Measurements from ENCODE around the gene TMEM176A. TPM values are rescaled to one million over a fixed set of nuclear protein-coding genes. Genes with fewer than 3 reads are reported as not detected.
"Not testable (repeated sequence)": the region's sequence is repeated elsewhere in the genome, so short reads cannot be mapped to it uniquely, and the experiment has no call there.

Gene TMEM176A
- polyA plus RNA-seq, 3 donors: 14.1 to 285 (median 129) TPM

DNA sequence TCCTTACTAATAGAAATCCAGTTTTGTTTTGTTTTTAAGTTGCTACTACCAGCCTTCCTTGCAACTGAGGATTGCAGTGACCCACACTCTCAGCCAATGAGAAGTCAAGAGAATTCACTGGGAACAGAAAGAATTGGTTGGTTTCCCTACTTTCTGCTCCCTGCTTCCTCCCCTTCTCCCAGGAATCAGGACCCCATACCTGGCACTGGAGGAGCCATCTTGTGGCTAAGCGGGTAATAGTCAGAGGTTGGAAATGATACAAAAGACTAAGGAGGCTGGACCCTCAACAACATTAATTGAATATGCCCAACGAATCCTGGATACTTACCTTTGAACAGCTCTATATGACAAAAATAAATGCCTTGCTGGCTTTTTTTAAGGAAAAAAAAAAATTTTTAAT lies 6.3 kb downstream of the TMEM176A start:
- peaks cover 14% of the 10 kb centered on the region for H3K4me1 Mint-ChIP-seq
- no peak for DNase-seq
- H3K36me3 Mint-ChIP-seq: peaks cover 36 to 43% of the 10 kb centered on the region in 2 donors
- Histone ChIP-seq H3K4me3 (replicated peaks in 1 of 3; ENCODE audit: low read depth in 2 of 3, low read length in 3 of 3) (no peak overlapping the region), H3K4me2 (replicated peaks; ENCODE audit: extremely low read depth, low read length, poor library complexity, severe bottlenecking) (no peak overlapping the region), H3K79me2 (ENCODE audit: insufficient read depth, low read length) (peaks cover 5% of the 10 kb centered on the region), H3K4me1 (ENCODE audit: control insufficient read depth in 1 of 2, insufficient read depth in 2 of 2, low read length in 2 of 2) (peaks cover 0 to 20% of the 10 kb centered on the region in 2 donors), H3K27me3 (ENCODE audit: control insufficient read depth in 2 of 2, insufficient read depth in 2 of 2, low read length in 2 of 2) (peaks cover 0 to 5% of the 10 kb centered on the region in 2 donors), H3K36me3 (replicated peaks in 1 of 2; ENCODE audit: control insufficient read depth in 1 of 2, insufficient read depth in 2 of 2, low read length in 2 of 2) (peaks cover 0 to 41% of the 10 kb centered on the region in 2 donors), H2AFZ (ENCODE audit: insufficient read depth, low read depth, low read length, poor library complexity, severe bottlenecking) (no peak overlapping the region), H3K9me3 (replicated peaks in 1 of 2; ENCODE audit: control insufficient read depth in 1 of 2, insufficient read depth in 1 of 2, low read length in 2 of 2) (peaks cover 7 to 12% of the 10 kb centered on the region in 2 donors), H3K27ac (ENCODE audit: low read depth in 1 of 2, low read length in 2 of 2) (no peak overlapping the region), H4K20me1 (ENCODE audit: insufficient read depth, low read length) (peaks cover 11% of the 10 kb centered on the region), H3K9ac (ENCODE audit: insufficient read depth, low read length, poor library complexity, severe bottlenecking) (no peak overlapping the region)
- H3K27me3 Mint-ChIP-seq (ENCODE audit: low read depth in 3 of 3): peaks cover 3 to 17% (median 10%) of the 10 kb centered on the region in 3 donors
- H3K9me3 Mint-ChIP-seq: peaks cover 8 to 21% (median 14%) of the 10 kb centered on the region in 7 donors
- intact Hi-C loops (cut with micrococcal nuclease): loop anchor here in 1 of 2 donors (5.0 kb wide), 1 partner anchor 35 kb away; no protein-coding TSS in a partner anchor
- H3K27ac Mint-ChIP-seq: no peak overlapping the region
- H3K4me3 Mint-ChIP-seq: no peak overlapping the region
- TF ChIP-seq CTCF (IDR thresholded peaks at IDR 0.05): no peak
- WGBS (ENCODE audit: insufficient coverage): no CpG with 5 or more reads among the region's 2 CpGs

- intact Hi-C loops (cut with micrococcal nuclease): loop anchor here in 1 of 2 donors (5.0 kb wide), 1 partner anchor 36 kb away; no protein-coding TSS in a partner anchor
- peaks cover 27 to 36% of the 10 kb centered on the region in 2 donors for H3K36me3 Mint-ChIP-seq
- WGBS (ENCODE audit: insufficient coverage): 83% methylated on average over 8 of the region's 13 CpGs
- not testable (repeated sequence) for H3K27me3 ChIP-seq (ENCODE audit: control insufficient read depth in 2 of 2, insufficient read depth in 2 of 2, low read length in 2 of 2); H3K4me3 Mint-ChIP-seq; H2AFZ ChIP-seq (ENCODE audit: insufficient read depth, low read depth, low read length, poor library complexity, severe bottlenecking); H3K4me2 ChIP-seq (replicated peaks; ENCODE audit: extremely low read depth, low read length, poor library complexity, severe bottlenecking); H3K27ac Mint-ChIP-seq; H3K27ac ChIP-seq (ENCODE audit: low read depth in 1 of 2, low read length in 2 of 2); DNase-seq; H3K27me3 Mint-ChIP-seq (ENCODE audit: low read depth in 3 of 3); H3K9ac ChIP-seq (ENCODE audit: insufficient read depth, low read length, poor library complexity, severe bottlenecking); H3K4me1 Mint-ChIP-seq; H3K4me3 ChIP-seq (replicated peaks in 1 of 3; ENCODE audit: low read depth in 2 of 3, low read length in 3 of 3); H3K79me2 ChIP-seq (ENCODE audit: insufficient read depth, low read length)
- Histone ChIP-seq H4K20me1 (ENCODE audit: insufficient read depth, low read length) (peaks cover 11% of the 10 kb centered on the region), H3K36me3 (replicated peaks in 1 of 2; ENCODE audit: control insufficient read depth in 1 of 2, insufficient read depth in 2 of 2, low read length in 2 of 2) (peaks cover 0 to 32% of the 10 kb centered on the region in 2 donors), H3K4me1 (ENCODE audit: control insufficient read depth in 1 of 2, insufficient read depth in 2 of 2, low read length in 2 of 2) (peaks cover 0 to 11% of the 10 kb centered on the region in 2 donors), H3K9me3 (replicated peaks in 1 of 2; ENCODE audit: control insufficient read depth in 1 of 2, insufficient read depth in 1 of 2, low read length in 2 of 2) (peaks cover 7 to 12% of the 10 kb centered on the region in 2 donors)
- peaks cover 8 to 19% (median 12%) of the 10 kb centered on the region in 7 donors for H3K9me3 Mint-ChIP-seq
These were observed 7.3 kb downstream of the TMEM176A start for GRCh38 chr7:150807616-150808438.

Measured in CD14-positive monocyte (primary cell).